ENCODE results near the gene UBE2F.

DNA sequence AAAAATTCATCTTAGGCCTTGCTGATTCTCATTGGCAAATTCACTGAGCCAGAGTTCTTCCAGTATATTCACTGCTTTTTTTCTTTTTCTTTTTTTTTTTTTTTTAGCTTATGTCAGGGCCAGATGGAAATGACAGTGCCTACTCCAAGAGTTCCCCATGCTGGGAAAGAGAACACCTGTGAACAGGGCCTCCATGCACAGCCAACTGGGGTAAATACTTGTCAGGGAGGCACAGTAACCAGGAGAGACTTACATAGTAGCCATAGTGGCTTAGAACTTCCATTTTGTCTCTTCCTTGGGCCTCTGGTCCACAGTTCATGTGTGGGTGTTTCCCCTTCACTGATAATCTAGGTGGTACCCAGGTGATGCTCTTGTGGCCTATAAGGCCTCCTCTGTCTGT lies 78.8 kb downstream of the UBE2F start:
- no peak for TF ChIP-seq POLR2AphosphoS5 (IDR thresholded peaks at IDR 0.05; ENCODE audit: low read depth, low read length)
- TF ChIP-seq, protein P1, sequence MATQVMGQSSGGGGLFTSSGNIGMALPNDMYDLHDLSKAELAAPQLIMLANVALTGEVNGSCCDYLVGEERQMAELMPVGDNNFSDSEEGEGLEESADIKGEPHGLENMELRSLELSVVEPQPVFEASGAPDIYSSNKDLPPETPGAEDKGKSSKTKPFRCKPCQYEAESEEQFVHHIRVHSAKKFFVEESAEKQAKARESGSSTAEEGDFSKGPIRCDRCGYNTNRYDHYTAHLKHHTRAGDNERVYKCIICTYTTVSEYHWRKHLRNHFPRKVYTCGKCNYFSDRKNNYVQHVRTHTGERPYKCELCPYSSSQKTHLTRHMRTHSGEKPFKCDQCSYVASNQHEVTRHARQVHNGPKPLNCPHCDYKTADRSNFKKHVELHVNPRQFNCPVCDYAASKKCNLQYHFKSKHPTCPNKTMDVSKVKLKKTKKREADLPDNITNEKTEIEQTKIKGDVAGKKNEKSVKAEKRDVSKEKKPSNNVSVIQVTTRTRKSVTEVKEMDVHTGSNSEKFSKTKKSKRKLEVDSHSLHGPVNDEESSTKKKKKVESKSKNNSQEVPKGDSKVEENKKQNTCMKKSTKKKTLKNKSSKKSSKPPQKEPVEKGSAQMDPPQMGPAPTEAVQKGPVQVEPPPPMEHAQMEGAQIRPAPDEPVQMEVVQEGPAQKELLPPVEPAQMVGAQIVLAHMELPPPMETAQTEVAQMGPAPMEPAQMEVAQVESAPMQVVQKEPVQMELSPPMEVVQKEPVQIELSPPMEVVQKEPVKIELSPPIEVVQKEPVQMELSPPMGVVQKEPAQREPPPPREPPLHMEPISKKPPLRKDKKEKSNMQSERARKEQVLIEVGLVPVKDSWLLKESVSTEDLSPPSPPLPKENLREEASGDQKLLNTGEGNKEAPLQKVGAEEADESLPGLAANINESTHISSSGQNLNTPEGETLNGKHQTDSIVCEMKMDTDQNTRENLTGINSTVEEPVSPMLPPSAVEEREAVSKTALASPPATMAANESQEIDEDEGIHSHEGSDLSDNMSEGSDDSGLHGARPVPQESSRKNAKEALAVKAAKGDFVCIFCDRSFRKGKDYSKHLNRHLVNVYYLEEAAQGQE (IDR thresholded peaks at IDR 0.05; ENCODE audit: insufficient read depth in 1 of 2, low read depth in 2 of 2, low read length in 2 of 2) = no peak
